Measurements from ENCODE around the gene DGCR8. TPM values are rescaled to one million over a fixed set of nuclear protein-coding genes. Genes with fewer than 3 reads are reported as not detected.

DGCR8 gene
- total RNA-seq, 1 donor from 2014 or later, result 32.5 TPM

DNA sequence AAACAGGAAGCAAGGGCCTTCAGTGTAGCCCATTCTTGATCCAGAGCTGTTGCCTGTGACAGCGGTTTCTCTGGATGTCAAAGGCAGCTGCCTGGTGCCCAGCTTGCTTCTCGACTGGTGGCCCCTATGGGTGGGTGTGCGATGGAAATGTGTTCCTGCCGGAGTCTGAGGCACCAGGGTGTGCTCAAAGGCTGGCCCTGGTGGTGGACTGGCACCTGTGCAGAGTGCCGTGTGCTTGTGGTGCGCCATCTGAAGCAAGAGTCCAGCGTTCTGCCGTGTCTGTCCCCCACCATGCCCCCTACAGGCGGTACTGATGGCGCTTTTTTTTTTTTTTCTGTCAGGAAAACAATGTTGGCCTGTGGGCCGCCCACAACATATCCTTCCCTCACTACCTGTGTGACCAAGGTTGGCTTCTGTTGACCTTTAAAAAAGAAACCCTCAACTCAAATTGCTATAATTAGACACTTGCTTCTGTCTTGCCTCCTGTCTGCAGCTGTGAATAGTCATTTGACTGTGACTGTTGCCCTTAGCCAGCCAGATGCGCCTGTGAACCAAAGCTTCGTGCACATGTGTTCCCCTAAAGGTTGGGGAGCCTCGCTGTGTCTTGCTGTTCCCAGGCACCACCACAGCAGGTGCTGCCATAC, 31.1 kb downstream of the DGCR8 start:
- no peaks in the 10 kb centered on the region for H3K9me3 Mint-ChIP-seq (ENCODE audit: low read depth)

GRCh38 chr22:20111689-20112622, 31.9 kb downstream of the DGCR8 start:
- TF ChIP-seq CTCF (IDR thresholded peaks at IDR 0.05), result no peak
- Mint-ChIP-seq H3K4me1 (ENCODE audit: low read depth) (peaks cover 16% of the 10 kb centered on the region), H3K4me3 (ENCODE audit: unreplicated experiment) (no peak overlapping the region), H3K9me3 (ENCODE audit: low read depth) (no peaks in the 10 kb centered on the region), H3K27ac (ENCODE audit: unreplicated experiment) (peak overlapping the region; percentile 73), H3K36me3 (ENCODE audit: low read depth) (peaks cover 17% of the 10 kb centered on the region), H3K27me3 (ENCODE audit: low read depth) (no peaks in the 10 kb centered on the region)
- peak; percentile 59 for DNase-seq (ENCODE audit: low spot score)

More for the DNA sequence above, 31.1 kb downstream of the DGCR8 start:
- peak; percentile 60 for DNase-seq (ENCODE audit: low spot score)
- Mint-ChIP-seq H3K4me3 (ENCODE audit: unreplicated experiment) (no peak overlapping the region), H3K36me3 (ENCODE audit: low read depth) (peaks cover 17% of the 10 kb centered on the region), H3K4me1 (ENCODE audit: low read depth) (peaks cover 11% of the 10 kb centered on the region), H3K27ac (ENCODE audit: unreplicated experiment) (peak overlapping the region; percentile 29), H3K27me3 (ENCODE audit: low read depth) (no peaks in the 10 kb centered on the region)
- peak; percentile 68 for TF ChIP-seq CTCF (IDR thresholded peaks at IDR 0.05)

DNA sequence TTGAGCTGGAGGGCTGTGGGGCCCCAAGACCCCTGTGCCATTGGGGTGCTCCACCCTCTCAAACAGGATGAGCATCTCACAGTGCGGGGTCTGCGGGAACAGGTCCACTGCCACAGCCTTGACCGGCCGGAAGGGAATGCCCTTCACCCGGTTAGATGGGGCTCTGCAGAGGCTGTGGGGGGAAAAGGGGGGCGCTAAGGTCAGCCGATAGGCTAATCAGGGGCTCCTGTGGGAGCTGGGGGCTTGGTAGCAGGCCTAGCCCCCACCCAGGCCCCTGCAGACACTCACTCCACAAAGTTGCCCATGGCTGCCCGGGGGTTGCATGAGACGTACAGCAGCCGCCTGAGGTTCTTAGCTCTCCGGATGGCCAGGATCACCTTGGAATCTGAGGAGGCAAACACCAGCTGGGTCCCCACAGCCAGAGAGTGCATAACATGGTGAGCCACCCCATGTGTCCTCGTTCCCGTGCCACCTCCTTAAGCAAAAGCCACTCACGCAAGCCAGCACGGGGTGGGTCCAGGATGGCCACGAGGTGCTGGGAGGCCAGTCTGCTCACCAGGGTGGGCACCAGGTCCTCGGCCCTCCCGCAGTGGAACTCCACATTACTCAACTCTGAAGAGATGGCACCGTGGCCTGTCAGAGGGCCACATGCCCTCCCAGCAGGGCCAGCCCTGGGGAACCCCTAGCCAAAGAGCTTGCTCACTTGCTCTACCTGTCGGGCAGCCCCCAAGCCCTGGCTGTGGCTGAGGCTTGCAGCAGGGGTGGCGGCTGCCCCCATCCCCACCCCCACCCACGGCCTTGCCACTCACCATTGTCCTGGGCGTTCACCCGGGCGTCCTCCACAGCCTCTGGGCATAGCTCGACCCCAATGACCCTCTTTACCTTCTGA, 32.8 kb downstream of the DGCR8 start:
- H3K9me3 Mint-ChIP-seq (ENCODE audit: low read depth), result no peaks in the 10 kb centered on the region

GRCh38 chr22:20113551-20114310, 33.7 kb downstream of the DGCR8 start:
- Mint-ChIP-seq H3K27me3 (ENCODE audit: low read depth) (no peaks in the 10 kb centered on the region), H3K4me3 (ENCODE audit: unreplicated experiment) (no peak overlapping the region), H3K27ac (ENCODE audit: unreplicated experiment) (no peak overlapping the region), H3K4me1 (ENCODE audit: low read depth) (peaks cover 24% of the 10 kb centered on the region), H3K36me3 (ENCODE audit: low read depth) (peaks cover 12% of the 10 kb centered on the region), H3K9me3 (ENCODE audit: low read depth) (no peaks in the 10 kb centered on the region)
- TF ChIP-seq CTCF (IDR thresholded peaks at IDR 0.05), result no peak
- DNase-seq (ENCODE audit: low spot score), result peak; percentile 82

More for the DNA sequence above, 32.8 kb downstream of the DGCR8 start:
- Mint-ChIP-seq H3K27ac (ENCODE audit: unreplicated experiment) (no peak overlapping the region), H3K27me3 (ENCODE audit: low read depth) (no peaks in the 10 kb centered on the region), H3K36me3 (ENCODE audit: low read depth) (peaks cover 14% of the 10 kb centered on the region), H3K4me3 (ENCODE audit: unreplicated experiment) (no peak overlapping the region), H3K4me1 (ENCODE audit: low read depth) (peaks cover 16% of the 10 kb centered on the region)
- DNase-seq (ENCODE audit: low spot score), result peak; percentile 84
- TF ChIP-seq CTCF (IDR thresholded peaks at IDR 0.05), result no peak
